Measurements from ENCODE around the gene OCA2. TPM values are rescaled to one million over a fixed set of nuclear protein-coding genes. Genes with fewer than 3 reads are reported as not detected.

Gene OCA2
- total and polyA plus RNA-seq, 10 donors = 0.39 to 3.0 (median 1.0) TPM

DNA sequence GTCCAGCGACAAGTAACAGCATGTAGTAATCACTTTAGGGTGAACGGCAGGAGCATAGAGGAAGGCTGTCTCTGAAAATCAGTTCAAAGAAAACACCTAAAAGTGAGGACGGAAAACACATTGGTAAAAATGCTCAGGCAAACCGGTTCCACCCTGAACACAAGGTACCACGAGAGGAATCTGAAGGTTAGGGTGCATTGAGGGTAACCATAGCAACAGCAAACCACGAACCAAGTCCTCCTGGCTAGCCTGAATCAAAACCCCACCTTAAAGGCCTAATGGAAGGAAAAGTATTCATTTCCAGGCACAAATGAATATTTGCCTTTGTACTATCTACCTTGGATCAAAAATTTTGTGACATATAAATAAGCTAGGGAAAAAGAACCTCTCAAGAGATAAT is 315.0 kb downstream of the OCA2 start:
- TF ChIP-seq POLR2A (IDR thresholded peaks at IDR 0.05) = no peak
- TF ChIP-seq, protein P1, sequence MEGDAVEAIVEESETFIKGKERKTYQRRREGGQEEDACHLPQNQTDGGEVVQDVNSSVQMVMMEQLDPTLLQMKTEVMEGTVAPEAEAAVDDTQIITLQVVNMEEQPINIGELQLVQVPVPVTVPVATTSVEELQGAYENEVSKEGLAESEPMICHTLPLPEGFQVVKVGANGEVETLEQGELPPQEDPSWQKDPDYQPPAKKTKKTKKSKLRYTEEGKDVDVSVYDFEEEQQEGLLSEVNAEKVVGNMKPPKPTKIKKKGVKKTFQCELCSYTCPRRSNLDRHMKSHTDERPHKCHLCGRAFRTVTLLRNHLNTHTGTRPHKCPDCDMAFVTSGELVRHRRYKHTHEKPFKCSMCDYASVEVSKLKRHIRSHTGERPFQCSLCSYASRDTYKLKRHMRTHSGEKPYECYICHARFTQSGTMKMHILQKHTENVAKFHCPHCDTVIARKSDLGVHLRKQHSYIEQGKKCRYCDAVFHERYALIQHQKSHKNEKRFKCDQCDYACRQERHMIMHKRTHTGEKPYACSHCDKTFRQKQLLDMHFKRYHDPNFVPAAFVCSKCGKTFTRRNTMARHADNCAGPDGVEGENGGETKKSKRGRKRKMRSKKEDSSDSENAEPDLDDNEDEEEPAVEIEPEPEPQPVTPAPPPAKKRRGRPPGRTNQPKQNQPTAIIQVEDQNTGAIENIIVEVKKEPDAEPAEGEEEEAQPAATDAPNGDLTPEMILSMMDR (IDR thresholded peaks at IDR 0.05 in 8 of 11, conservative IDR thresholded peaks at IDR 0.05 in 3 of 11) = no peak
- no peak for TF ChIP-seq POLR2AphosphoS5 (IDR thresholded peaks at IDR 0.05)
- H3K4me3 ChIP-seq = no peak overlapping the region
- no peaks in the 10 kb centered on the region for H3K27me3 ChIP-seq (replicated peaks in 1 of 7)
- no peak overlapping the region for H3K27ac ChIP-seq
- WGBS, 5 donors = 74 to 81% (median 79%) methylated on average over 6 of the region's 6 CpGs
- H3K9me3 ChIP-seq = peaks cover 0 to 9% (median 0%) of the 10 kb centered on the region in 8 donors
- H3K4me1 ChIP-seq = no peaks in the 10 kb centered on the region
- intact Hi-C loops (cut with DNase I; ENCODE audit: low total_unique reads) = no loop called here
- H3K36me3 ChIP-seq = no peaks in the 10 kb centered on the region
- DNase-seq = no peak

DNA sequence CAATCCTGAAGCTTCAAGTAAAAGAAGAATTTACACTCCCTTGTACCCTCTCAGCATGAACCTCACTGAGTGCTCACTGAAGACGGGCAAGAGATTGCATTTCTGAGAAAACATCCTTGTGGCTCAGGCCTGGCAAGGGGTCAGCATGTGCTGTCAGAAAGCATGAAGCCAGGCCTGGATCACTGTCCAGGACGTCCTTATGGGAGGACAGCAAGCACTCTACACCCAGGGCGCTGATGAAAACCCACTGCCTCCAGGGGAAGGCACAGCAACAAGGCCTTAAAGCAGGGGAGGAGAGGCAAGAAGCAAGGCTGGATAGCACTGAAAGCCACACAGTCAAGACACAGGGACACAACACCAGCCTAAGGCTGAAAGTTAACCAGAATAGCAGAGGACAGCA is 315.4 kb downstream of the OCA2 start:
- H3K27ac ChIP-seq = no peak overlapping the region
- DNase-seq = no peak
- H3K27me3 ChIP-seq (replicated peaks in 1 of 7) = no peaks in the 10 kb centered on the region
- no peaks in the 10 kb centered on the region for H3K4me1 ChIP-seq
- peaks cover 0 to 13% (median 0%) of the 10 kb centered on the region in 8 donors for H3K9me3 ChIP-seq
- TF ChIP-seq, protein P1 (IDR thresholded peaks at IDR 0.05 in 8 of 11, conservative IDR thresholded peaks at IDR 0.05 in 3 of 11) = no peak
- TF ChIP-seq POLR2AphosphoS5 (IDR thresholded peaks at IDR 0.05) (no peak), POLR2A (IDR thresholded peaks at IDR 0.05) (no peak)
- 61 to 73% (median 69%) methylated on average over 3 of the region's 3 CpGs for WGBS, 5 donors
- no peak overlapping the region for H3K4me3 ChIP-seq
- intact Hi-C loops (cut with DNase I; ENCODE audit: low total_unique reads) = no loop called here
- H3K36me3 ChIP-seq = no peaks in the 10 kb centered on the region

GRCh38 chr15:27782125-27782524 is 317.0 kb downstream of the OCA2 start:
- Histone ChIP-seq H3K27me3 (replicated peaks in 1 of 7) (no peaks in the 10 kb centered on the region), H3K36me3 (no peaks in the 10 kb centered on the region), H3K27ac (no peak overlapping the region), H3K4me3 (no peak overlapping the region), H3K4me1 (no peaks in the 10 kb centered on the region), H3K9me3 (peaks cover 0 to 16% (median 0%) of the 10 kb centered on the region in 8 donors)
- TF ChIP-seq POLR2A (IDR thresholded peaks at IDR 0.05) = no peak
- TF ChIP-seq, protein P1 (IDR thresholded peaks at IDR 0.05 in 8 of 11, conservative IDR thresholded peaks at IDR 0.05 in 3 of 11) = no peak
- TF ChIP-seq POLR2AphosphoS5 (IDR thresholded peaks at IDR 0.05) = no peak
- 75 to 85% (median 79%) methylated on average over 2 of the region's 2 CpGs for WGBS, 5 donors
- DNase-seq = no peak
- intact Hi-C loops (cut with DNase I; ENCODE audit: low total_unique reads) = no loop called here

GRCh38 chr15:27776501-27776900 is 322.6 kb downstream of the OCA2 start:
- WGBS, 5 donors = 89 to 91% (median 90%) methylated on average over 15 of the region's 15 CpGs
- H3K27ac ChIP-seq = no peak overlapping the region
- intact Hi-C loops (cut with DNase I; ENCODE audit: low total_unique reads) = no loop called here
- no peaks in the 10 kb centered on the region for H3K36me3 ChIP-seq
- no peak overlapping the region for H3K4me3 ChIP-seq
- H3K9me3 ChIP-seq = peaks cover 0 to 46% (median 4%) of the 10 kb centered on the region in 8 donors
- no peaks in the 10 kb centered on the region for H3K4me1 ChIP-seq
- TF ChIP-seq, protein P1 (IDR thresholded peaks at IDR 0.05 in 8 of 11, conservative IDR thresholded peaks at IDR 0.05 in 3 of 11) = no peak
- no peak for TF ChIP-seq POLR2AphosphoS5 (IDR thresholded peaks at IDR 0.05)
- TF ChIP-seq POLR2A (IDR thresholded peaks at IDR 0.05) = no peak
- DNase-seq = no peak
- H3K27me3 ChIP-seq (replicated peaks in 1 of 7) = no peaks in the 10 kb centered on the region
